Measurements from ENCODE around the gene GATAD2B.
"Not testable (repeated sequence)": the region's sequence is repeated elsewhere in the genome, so short reads cannot be mapped to it uniquely, and the experiment has no call there.

The GATAD2B gene

DNA sequence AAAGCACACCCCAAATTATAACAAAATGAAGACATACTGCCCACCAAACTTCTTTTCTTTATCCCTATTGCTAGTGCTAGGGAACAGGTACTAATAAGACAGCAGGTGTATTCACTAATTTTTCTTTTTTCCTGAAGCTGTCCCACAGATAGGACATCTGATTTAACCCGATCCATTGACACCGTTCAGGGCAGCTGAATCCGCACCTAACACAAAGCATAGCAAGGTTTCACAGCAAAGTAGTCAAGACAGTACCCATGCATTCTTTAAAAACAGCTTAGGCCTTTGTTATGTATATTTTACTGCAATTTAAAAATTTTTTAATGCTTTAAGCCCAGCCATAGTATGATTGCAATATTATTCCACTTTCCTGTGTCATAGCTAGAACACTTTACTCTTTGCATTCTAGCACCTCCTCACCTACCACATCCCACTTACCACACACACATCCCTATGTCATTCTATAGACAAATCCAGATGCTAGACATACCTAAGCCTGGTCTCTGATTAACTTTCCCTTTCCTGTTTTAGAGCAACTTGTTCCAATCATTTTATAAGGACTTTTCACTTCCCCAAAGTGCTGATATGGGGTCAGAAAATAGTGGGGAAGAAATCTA lies 40.4 kb downstream of the GATAD2B start:
- DNase-seq: no peak

DNA sequence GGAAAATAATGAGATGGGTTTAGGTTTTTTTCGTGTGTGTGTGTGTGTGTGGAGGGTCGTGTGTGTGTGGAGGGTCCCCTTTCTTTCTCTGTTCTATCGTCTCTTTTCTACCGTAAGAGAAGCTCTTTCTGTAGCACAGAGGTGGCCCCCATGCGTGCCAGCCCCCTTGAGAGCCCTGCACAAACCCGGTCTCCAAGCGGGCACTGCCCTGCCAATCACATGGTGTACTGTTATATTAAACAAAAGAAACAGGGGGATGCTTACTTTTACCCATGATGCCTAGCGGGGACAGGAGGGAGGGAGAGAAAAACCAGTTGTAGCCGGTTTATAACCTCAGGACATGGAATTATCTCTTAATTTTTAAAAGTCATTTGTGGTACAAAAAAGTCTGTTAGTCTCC lies 41.0 kb downstream of the GATAD2B start:
- no peak for DNase-seq

GRCh38 chr1:153880962-153881361 lies 41.8 kb downstream of the GATAD2B start:
- DNase-seq: peak; percentile 16

- DNase-seq: no peak
These were observed 42.7 kb downstream of the GATAD2B start for GRCh38 chr1:153880024-153880423.

DNA sequence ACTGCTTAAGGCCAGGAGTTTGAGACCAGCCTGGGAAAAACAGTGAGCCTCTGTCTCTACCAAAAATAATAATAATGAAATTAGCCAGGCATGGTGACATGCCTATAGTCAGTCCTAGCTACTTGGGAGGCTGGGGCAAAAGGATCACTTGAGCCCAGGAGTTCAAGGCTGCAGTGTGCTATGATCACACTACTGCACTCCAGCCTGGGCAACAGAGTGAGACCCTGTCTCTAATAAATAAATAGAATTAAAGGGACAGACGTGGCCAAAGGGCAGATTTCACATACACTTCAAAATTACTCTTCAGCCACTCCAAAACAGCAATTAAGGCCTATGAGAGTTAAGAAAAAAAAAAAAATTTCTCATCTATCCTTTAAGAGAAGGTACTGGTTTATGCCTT lies 45.7 kb downstream of the GATAD2B start:
- DNase-seq: no peak

- no peak for DNase-seq
These were observed 49.8 kb downstream of the GATAD2B start for GRCh38 chr1:153872934-153873333.

DNA sequence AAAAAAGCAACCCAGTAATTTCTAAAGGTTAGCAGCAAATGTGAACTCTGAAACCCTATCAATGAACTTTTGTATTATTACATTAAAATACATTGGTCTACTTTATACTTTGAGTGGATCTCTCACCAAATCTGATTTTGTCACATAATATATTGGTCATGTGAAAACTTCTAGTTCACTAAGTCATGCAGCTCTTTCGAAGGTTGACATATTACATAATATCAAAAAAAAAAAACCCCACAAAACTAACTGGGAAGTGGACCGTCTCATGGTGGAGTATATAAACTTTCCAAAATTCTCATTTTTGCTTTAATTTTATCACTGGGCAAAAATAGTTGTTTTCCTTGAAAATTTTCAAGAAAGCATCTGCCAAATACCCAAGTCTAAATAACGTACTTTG lies 50.4 kb downstream of the GATAD2B start:
- no peak for DNase-seq

DNA sequence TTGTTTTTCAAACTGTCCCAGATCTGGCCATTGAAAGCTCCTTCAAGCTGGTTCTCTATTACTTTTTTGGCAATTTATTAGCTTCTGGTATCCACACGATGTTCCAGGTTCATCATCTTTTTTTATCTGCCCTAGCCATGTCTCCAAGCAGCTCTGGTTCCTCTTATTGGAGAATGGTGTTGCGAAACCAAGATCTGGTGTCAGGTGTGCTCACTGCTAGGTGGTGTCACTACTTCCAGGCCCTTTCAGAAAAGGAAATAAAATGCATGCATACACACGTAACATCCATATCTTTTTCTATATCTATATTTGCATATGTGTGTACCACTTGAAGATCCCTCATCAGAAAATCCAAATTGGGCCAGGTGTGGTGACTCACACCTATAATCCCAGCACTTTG lies 53.3 kb downstream of the GATAD2B start:
- no peak for DNase-seq

DNA sequence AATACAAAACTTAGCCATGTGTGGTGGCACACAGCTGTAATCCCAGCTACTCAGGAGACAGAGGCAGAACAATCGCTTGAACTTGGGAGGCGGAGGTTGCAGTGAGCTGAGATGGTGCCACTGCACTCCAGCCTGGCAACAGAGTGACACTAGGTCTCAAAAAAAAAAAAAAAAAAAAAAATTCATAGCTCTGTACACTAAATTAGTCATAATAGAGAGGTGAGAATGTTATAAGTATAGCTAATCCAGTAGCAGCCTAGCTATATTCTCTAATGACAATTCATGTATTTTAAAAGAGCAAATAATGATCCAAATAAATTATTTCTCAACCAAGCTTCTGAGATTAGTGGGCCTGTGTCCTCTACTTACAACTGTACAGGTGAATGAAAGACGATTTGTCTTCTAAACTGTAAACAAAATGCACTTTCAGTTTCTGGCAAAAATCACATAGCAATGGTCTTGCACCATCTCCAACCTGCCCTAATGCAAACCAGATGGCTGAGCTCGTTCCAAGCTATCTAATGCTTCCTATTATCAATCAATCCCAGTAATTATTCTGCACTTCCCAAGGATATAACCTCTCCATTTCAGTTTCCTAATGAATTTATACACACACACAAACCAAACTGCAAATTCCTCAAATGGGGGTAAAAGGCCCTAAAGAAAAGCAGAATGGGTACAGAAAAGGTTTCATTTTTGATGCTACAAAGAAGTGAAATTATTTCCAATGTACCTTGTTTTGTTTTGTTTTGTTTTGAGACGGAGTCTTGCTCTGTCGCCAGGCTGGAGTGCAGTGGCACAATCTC lies 56.5 kb downstream of the GATAD2B start:
- DNase-seq: no peak

- no peak for DNase-seq
These were observed 62.5 kb downstream of the GATAD2B start for GRCh38 chr1:153860285-153860684.

- no peak for DNase-seq
These were observed 65.3 kb downstream of the GATAD2B start for GRCh38 chr1:153857505-153857904.

DNA sequence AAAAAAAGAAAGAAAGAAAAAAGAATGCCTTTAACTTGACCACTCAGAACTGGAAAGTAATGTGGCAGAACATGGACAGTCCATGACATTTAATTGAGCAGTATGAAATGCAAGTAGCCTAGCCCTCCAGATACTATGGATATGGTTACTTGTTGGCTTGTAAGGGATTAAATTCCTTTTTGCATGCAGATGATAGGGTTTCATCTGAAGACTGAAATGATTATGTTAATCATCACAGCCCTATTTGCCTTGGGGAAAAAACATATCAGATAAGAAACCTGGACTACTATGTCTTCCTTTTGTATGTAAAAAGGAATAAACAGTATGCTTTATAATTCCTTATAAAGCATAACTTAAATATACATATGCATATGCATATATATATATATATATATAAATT lies 66.0 kb downstream of the GATAD2B start:
- no peak for DNase-seq

GRCh38 chr1:153852170-153852569 lies 70.6 kb downstream of the GATAD2B start:
- DNase-seq: no peak

DNA sequence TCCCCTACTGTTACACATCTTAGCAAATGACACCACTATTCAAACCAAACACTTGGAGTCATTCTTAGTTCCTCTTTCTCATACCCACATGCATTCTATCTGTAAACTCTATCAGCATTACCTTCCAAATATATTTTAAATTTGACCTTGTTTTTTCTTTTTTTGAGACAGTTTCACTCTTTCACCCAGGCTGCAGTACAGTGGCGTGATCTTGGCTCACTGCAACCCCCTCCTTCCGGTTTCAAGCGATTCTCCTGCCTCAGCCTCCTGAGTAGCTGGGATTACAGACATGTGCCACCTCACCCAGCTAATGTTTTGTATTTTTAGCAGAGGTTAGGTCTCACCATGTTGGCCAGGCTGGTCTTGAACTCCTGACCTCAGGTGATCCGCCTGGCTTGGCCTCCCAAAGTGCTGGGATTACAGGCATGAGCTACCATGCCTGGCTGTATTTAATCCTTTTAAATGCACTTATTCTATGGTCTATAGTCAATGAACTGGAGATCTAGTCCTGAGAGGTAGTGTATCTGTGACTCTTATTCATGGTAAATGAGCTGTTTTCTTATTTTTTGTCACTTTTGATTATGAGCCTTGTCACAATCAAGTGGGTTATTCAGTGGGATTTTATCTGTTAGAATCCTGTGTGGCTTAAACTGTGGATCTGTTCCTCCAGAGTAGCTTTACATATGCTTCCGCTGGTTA lies 73.1 kb downstream of the GATAD2B start:
- peak; percentile 33 for DNase-seq

DNA sequence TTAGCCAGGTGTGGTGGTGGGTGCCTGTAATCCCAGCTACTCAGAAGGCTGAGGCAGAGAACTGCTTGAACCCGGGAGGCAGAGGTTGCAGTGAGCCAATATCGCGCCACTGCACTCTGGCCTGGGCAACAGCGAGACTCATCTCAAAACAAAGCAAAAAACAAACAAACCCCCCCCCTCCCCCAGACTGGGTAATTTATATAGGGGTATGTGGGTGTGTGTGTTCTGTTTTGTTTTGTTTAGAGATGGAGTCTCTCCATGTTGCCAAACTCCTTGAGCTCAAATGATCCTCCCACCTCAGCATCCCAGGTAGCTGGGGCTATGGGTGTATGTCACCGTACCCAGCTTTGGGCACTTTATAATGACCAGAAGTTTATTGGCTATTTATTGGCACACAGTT lies 74.0 kb downstream of the GATAD2B start:
- DNase-seq: no peak

DNA sequence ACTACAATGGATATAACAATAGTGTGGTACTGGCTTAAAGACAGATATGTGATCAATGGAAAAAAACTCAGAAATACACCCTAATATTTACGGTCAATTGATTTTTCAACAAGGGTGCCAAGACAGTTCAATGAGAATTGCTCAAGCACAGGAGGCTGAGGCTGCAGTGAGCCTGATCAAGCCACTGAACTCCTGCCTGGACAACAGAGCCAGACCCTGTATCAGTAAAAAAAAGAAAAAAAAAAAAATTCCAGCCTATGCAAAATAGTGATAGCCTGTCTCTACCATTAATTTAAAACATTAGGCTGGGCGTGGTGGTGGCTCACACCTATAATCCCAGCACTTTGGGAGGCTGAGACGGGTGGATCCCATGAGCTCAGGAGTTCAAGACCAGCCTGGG lies 77.6 kb downstream of the GATAD2B start:
- DNase-seq: no peak

DNA sequence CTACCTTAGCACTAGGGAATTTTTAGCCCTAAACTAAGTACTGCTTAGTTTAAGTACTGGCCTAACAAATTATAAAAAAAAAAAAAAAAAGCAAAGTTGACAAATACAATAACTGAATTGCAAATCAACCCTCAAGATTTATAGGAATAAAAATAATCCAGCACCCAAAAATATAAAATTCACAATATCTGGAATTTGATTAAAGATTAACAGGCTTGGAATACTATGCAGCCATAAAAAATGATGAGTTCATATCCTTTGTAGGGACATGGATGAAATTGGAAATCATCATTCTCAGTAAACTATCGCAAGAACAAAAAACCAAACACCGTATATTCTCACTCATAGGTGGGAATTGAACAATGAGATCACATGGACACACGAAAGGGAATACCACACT lies 78.4 kb downstream of the GATAD2B start:
- DNase-seq: not testable (repeated sequence)

DNA sequence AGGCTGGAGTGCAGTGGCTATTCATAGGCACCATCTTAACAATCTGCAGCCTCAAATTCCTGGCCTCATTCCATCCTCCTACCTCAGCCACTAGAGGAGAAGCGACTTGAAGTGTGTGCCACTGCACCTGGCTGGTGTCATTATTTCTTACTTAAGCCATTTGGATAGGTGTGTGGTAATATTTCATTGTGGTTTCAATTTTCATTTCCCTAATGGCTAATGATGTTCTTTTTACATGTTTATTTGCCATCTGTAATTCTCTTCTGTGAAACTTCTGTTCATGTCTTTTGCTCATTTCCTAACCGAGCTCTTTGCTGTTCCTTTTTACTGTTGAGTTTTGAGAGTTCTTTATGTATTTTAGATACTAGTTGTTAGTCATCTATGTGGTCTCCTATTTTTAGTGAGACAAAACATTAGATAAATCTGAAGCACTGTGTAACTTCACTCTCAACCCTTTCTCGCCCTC lies 80.7 kb downstream of the GATAD2B start:
- no peak for DNase-seq

- no peak for DNase-seq
These were observed 81.2 kb downstream of the GATAD2B start for GRCh38 chr1:153841463-153841994.

DNA sequence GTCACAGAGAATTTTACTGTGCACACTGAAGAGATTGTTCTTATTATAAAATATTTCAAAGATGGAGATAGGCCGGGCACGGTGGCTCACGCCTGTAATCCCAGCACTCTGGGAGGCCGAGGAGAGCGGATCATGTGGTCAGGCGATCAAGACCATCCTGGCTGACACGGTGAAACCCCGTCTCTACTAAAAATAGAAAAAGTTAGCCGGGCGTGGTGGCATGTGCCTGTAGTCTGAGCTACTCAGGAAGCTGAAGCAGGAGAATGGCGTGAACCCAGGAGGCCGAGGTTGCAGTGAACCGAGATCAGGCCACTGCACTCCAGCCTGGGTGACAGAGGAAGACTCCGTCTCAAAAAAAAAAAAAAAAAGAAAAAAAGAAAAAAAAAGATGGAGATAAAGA lies 82.0 kb downstream of the GATAD2B start:
- DNase-seq: not testable (repeated sequence)

DNA sequence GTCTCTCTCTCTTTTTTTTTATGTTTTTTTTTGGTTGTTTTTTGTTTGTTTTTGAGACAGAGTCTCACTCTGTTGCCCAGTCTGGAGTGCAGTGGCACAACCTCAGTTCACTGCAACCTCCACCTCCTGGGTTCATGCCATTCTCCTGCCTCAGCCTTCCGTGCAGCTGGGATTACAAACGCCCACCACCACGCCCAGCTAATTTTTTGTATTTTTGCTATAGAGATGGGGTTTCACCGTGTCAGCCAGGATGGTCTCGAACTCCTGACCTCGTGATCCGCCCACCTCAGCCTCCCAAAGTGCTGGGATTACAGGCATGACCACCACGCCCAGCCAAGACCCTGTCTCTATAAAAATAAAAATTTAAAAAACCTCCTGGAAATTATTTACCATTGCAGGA lies 88.8 kb downstream of the GATAD2B start:
- DNase-seq: not testable (repeated sequence)

GRCh38 chr1:153833171-153833570 lies 89.6 kb downstream of the GATAD2B start:
- no peak for DNase-seq

DNA sequence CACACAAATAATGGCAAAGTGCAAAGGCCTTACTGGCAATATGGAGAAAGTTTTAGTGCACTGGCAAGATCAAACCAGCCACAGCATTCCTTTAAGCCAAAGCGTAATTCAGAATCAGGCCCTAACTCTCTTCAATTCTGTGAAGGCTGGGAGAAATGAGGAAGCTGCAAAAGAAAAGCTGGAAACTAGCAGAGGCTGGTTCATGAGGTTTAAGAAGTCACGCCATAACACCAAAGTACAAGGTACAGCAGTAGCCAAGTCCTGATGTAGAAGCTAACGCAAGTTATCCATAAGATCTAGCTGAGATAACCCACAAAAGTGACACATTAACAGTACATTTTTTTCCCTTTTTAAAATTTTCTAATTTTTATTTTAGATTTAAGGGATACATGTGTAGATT lies 90.5 kb downstream of the GATAD2B start:
- no peak for DNase-seq

- DNase-seq: no peak
These were observed 91.7 kb downstream of the GATAD2B start for GRCh38 chr1:153831026-153831425.
